IMR-90 (cell line): Measurements from ENCODE around the gene ALKBH6. TPM values are rescaled to one million over a fixed set of nuclear protein-coding genes. Genes with fewer than 3 reads are reported as not detected.

ENCODE experiments used
- ATAC-seq: fragments of 200-7000 bp; cut with Tn5 transposase; 2 replicates; pipeline ENCODE4 v1.9.1; 2020; ENCODE audit warnings: low read depth, mild to moderate bottlenecking, moderate library complexity
- BruUV-seq: library from RNA; stranded (reverse); fragments of 400-500 nt; replicated peaks from 2 replicates; lab custom pipeline; 2021; lab: Mats Ljungman, UMichigan
- CTCF ChIA-PET: fragments of 300-600 bp; formaldehyde crosslinking; extraction: SDS; loops from one replicate; lab custom pipeline; 2021; ENCODE audit warnings: antibody characterized with exemption; lab: Yijun Ruan, JAX
- POLR2A ChIA-PET: fragments of 300-600 bp; sonication (Branson Sonifier 250); formaldehyde crosslinking; loops from one replicate; lab custom pipeline; 2022; ENCODE audit warnings: antibody characterized with exemption; ENCODE audit not compliant: unreplicated experiment; lab: Charles Lee
- DNase-seq: peaks from one replicate; pipeline ENCODE4 v3.0.0; 2013
- H2AFZ ChIP-seq: replicated peaks from 2 replicates; pipeline ENCODE3; 2013; ENCODE audit warnings: low read length, mild to moderate bottlenecking; ENCODE audit not compliant: poor library complexity
- H2AK5ac ChIP-seq: 2 replicates; pipeline ENCODE4 v1.6.1; 2013; ENCODE audit warnings: low read depth, low read length, inconsistent platforms
- H2AK9ac ChIP-seq: replicated peaks from 2 replicates; pipeline ENCODE3; 2013; ENCODE audit warnings: mild to moderate bottlenecking, low read depth, low read length, moderate library complexity; ENCODE audit not compliant: poor library complexity
- H2BK120ac ChIP-seq: 2 replicates; pipeline ENCODE4 v1.6.1; 2013; ENCODE audit warnings: low read depth, low read length, inconsistent platforms
- H2BK15ac ChIP-seq: 3 replicates; pipeline ENCODE4 v1.6.1; 2013; ENCODE audit warnings: low read depth, low read length, inconsistent platforms
- H2BK20ac ChIP-seq: 2 replicates; pipeline ENCODE4 v1.6.1; 2013; ENCODE audit warnings: low read depth, mild to moderate bottlenecking, inconsistent platforms, low read length, moderate library complexity
- H2BK5ac ChIP-seq: 2 replicates; pipeline ENCODE4 v1.6.1; 2013; ENCODE audit warnings: mild to moderate bottlenecking, low read depth, low read length, inconsistent platforms; ENCODE audit not compliant: poor library complexity, severe bottlenecking
- H3K14ac ChIP-seq: replicated peaks from 2 replicates; pipeline ENCODE4 v1.6.1; 2013; ENCODE audit warnings: low read depth, low read length, inconsistent platforms
- H3K18ac ChIP-seq: 2 replicates; pipeline ENCODE4 v1.6.1; 2013; ENCODE audit warnings: low read depth, low read length, control low read depth
- H3K23ac ChIP-seq: 2 replicates; pipeline ENCODE4 v1.6.1; 2013; ENCODE audit warnings: low read depth, low read length, inconsistent platforms
- H3K27ac ChIP-seq: 2 replicates; pipeline ENCODE4 v1.5.1; 2013; ENCODE audit warnings: mild to moderate bottlenecking, control low read depth, low read length; ENCODE audit not compliant: insufficient read depth
- H3K27me3 ChIP-seq: 2 replicates; pipeline ENCODE4 v1.6.1; 2013; ENCODE audit warnings: low read length; ENCODE audit not compliant: control insufficient read depth, insufficient read depth
- H3K36me3 ChIP-seq: 2 replicates; pipeline ENCODE4 v1.6.1; 2013; ENCODE audit warnings: low read length, mixed read lengths; ENCODE audit not compliant: control insufficient read depth, insufficient read depth
- H3K4ac ChIP-seq: 2 replicates; pipeline ENCODE4 v1.6.1; 2013; ENCODE audit warnings: low read depth, low read length, inconsistent platforms
- H3K4me1 ChIP-seq: 2 replicates; pipeline ENCODE4 v1.6.1; 2013; ENCODE audit warnings: low read length, mixed read lengths; ENCODE audit not compliant: control insufficient read depth, insufficient read depth
- H3K4me2 ChIP-seq: 2 replicates; pipeline ENCODE4 v1.6.1; 2013; ENCODE audit warnings: low read depth, mild to moderate bottlenecking, control low read depth, low read length, moderate library complexity
- H3K4me3 ChIP-seq: 2 replicates; pipeline ENCODE4 v1.5.1; 2013; ENCODE audit warnings: low read depth, mild to moderate bottlenecking, control low read depth, low read length, moderate library complexity; ENCODE audit not compliant: insufficient read depth
- H3K56ac ChIP-seq: 2 replicates; pipeline ENCODE4 v1.6.1; 2013; ENCODE audit warnings: low read length, inconsistent platforms; ENCODE audit not compliant: insufficient read depth; ENCODE audit errors: extremely low read depth
- H3K79me1 ChIP-seq, 2 experiments: 2 replicates each; pipeline ENCODE4 v1.6.1; 2013; ENCODE audit warnings: low read length in 2 of 2, inconsistent platforms in 1 of 2, low read depth in 1 of 2
- H3K9ac ChIP-seq: 2 replicates; pipeline ENCODE4 v1.6.1; 2013; ENCODE audit warnings: low read depth, low read length, control low read depth
- H3K9me1 ChIP-seq: 2 replicates; pipeline ENCODE4 v1.6.1; 2013; ENCODE audit warnings: low read length, inconsistent platforms; ENCODE audit not compliant: insufficient read depth
- H3K9me3 ChIP-seq: 2 replicates; pipeline ENCODE4 v1.6.1; 2013; ENCODE audit warnings: low read length; ENCODE audit not compliant: control insufficient read depth, insufficient read depth
- H4K20me1 ChIP-seq: 2 replicates; pipeline ENCODE4 v1.6.1; 2013; ENCODE audit warnings: low read length, inconsistent platforms; ENCODE audit not compliant: insufficient read depth
- H4K5ac ChIP-seq: 2 replicates; pipeline ENCODE4 v1.6.1; 2013; ENCODE audit warnings: mild to moderate bottlenecking, low read depth, low read length, control low read depth
- H4K8ac ChIP-seq, 2 experiments: 2 replicates each; pipeline ENCODE4 v1.6.1; 2013; ENCODE audit warnings: low read depth in 2 of 2, low read length in 2 of 2, control low read depth in 1 of 2, inconsistent platforms in 1 of 2
- H4K91ac ChIP-seq: 2 replicates; pipeline ENCODE4 v1.6.1; 2013; ENCODE audit warnings: low read depth, low read length, inconsistent platforms; ENCODE audit not compliant: insufficient read depth
- CEBPB ChIP-seq: IDR thresholded peaks from 2 replicates; pipeline ENCODE4 v1.6.1; 2012; ENCODE audit warnings: low read depth, low read length, improper control_type of control experiment
- CHD1 ChIP-seq: IDR thresholded peaks from 2 replicates; pipeline ENCODE4 v1.6.1; 2012; ENCODE audit warnings: low read depth, low read length, improper control_type of control experiment
- FOS ChIP-seq: fragments of 150-350 bp; IDR thresholded peaks from 2 replicates; pipeline ENCODE4 v1.6.1; 2016; ENCODE audit warnings: low read depth, low read length
- MAFK ChIP-seq: IDR thresholded peaks from 2 replicates; pipeline ENCODE4 v1.6.1; 2012; ENCODE audit warnings: low read depth, low read length, improper control_type of control experiment
- POLR2A ChIP-seq: IDR thresholded peaks from 2 replicates; pipeline ENCODE4 v1.6.1; 2012; ENCODE audit warnings: mild to moderate bottlenecking, low read depth, low read length
- RCOR1 ChIP-seq: IDR thresholded peaks from 2 replicates; pipeline ENCODE4 v1.6.1; 2012; ENCODE audit warnings: mild to moderate bottlenecking, low read length, improper control_type of control experiment; ENCODE audit not compliant: insufficient replicate concordance
- RFX5 ChIP-seq: IDR thresholded peaks from 2 replicates; pipeline ENCODE4 v1.8.0; 2012; ENCODE audit warnings: low read depth, mild to moderate bottlenecking, low read length, moderate library complexity
- SMC3 ChIP-seq: fragments of 150-350 bp; IDR thresholded peaks from 2 replicates; pipeline ENCODE4 v1.6.1; 2016; ENCODE audit warnings: low read depth, mild to moderate bottlenecking, antibody characterized with exemption, low read length, moderate library complexity
- WGBS, 2 experiments: methylation state at CpG; one replicate each; pipeline versions ENCODE4 v1.1.5 to v1.1.7; 2013; ENCODE audit warnings: missing lambda C conversion rate in 2 of 2; ENCODE audit not compliant: insufficient read length in 1 of 2; ENCODE audit errors: extremely low coverage in 2 of 2; 5-methylcytosine and 5-hydroxymethylcytosine counted together
- dilution Hi-C: fragments of 300-500 bp; cut with HindIII; formaldehyde crosslinking; loops from one replicate; pipeline ENCODE4 v1.14.3; 2018; ENCODE audit warnings: low sequenced_read_pairs; ENCODE audit not compliant: unreplicated experiment
- in situ Hi-C: fragments of 300-500 bp; cut with MboI; formaldehyde crosslinking; loops from 3 replicates; pipeline ENCODE4 v1.14.3; 2019; ENCODE audit warnings: low sequenced_read_pairs, inconsistent platforms, mixed read lengths
- intact Hi-C: fragments of 100-400 bp; cut with micrococcal nuclease; formaldehyde crosslinking; loops from 2 replicates; pipeline ENCODE4 v1.10.0; 2022
- polyA plus RNA-seq, 3 experiments: library from polyadenylated mRNA; depleted of rRNA; stranded (reverse); fragments of >200 nt; gene quantifications; 2 replicates each; pipeline ENCODE4 v1.2.3, GENCODE V29; 2012; ENCODE audit warnings: low replicate concordance in 1 of 3
- total RNA-seq: library from RNA; depleted of rRNA; stranded (reverse); fragments of >200 nt; gene quantifications from 2 replicates; pipeline ENCODE4 v1.2.3, GENCODE V29; 2012
- TF ChIP-seq, protein P1 (sequence below): conservative IDR thresholded peaks from 2 replicates; pipeline ENCODE4 v1.5.1; 2012; ENCODE audit warnings: mild to moderate bottlenecking, low read depth, low read length, improper control_type of control experiment

Gene ALKBH6
- total and polyA plus RNA-seq, 2 of the 4 experiments (the other 2 are of a cell fraction), result 12.9 to 38.7 TPM

DNA sequence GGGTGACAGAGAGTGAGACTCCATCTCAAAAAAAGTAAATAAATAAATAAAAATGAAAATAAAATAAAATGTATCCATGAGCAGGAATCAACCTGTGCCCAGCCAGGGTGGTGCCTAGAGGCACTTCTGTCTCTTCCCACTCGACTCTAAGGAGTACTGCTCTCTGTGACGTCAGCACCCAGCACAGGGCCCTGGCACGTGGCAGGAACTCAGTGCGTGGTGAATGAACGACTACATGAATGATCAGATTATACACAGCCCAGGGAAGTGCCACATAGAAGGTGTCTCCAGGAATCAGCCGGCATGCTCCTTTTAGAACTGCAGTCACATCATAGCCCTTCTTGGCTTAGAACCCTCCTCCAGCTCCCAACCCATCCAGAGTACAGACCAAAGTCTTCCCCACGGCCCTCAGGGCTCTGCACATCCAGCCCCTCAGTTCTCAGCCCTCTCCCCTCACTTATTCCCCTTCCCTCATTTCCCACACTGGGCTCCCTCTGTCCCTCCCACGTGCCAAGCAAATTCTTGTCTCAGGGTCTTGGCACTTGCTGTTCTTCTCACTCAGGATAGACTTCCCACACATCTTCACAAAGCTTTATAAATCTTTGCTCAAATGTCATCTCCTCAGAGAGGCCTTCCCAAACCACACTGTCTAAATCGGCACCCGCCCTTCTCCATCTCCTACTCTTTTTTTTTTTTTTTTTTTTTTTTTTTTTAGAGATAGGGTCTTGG lies 14.5 kb upstream of the ALKBH6 start:
- Histone ChIP-seq H3K79me1 (peaks cover 0 to 28% of the 10 kb centered on the region in 2 experiments; a peak in 3 of 4 replicates), H3K23ac (no peak overlapping the region), H3K27me3 (no peaks in the 10 kb centered on the region), H2BK15ac (no peak overlapping the region), H3K14ac (no peak overlapping the region), H3K18ac (no peak overlapping the region), H3K27ac (no peak overlapping the region), H2BK20ac (no peak overlapping the region), H4K91ac (no peak overlapping the region), H2BK5ac (no peak overlapping the region), H3K4ac (no peak overlapping the region), H3K4me2 (no peak overlapping the region), H2AK9ac (no peak overlapping the region), H3K9me3 (no peaks in the 10 kb centered on the region), H2BK120ac (no peak overlapping the region), H3K9me1 (0 out of 2 replicates have a peak, but pooled peaks cover 6% of the 10 kb centered on the region), H3K4me1 (peaks cover 5% of the 10 kb centered on the region; the same call in 1 of the 2 replicates), H2AFZ (no peak overlapping the region), H3K9ac (no peak overlapping the region), H3K36me3 (peaks cover 46% of the 10 kb centered on the region), H3K4me3 (no peak overlapping the region), H3K56ac (no peak overlapping the region), H2AK5ac (no peak overlapping the region), H4K8ac (no peak overlapping the region), H4K5ac (no peak overlapping the region), H4K20me1 (no peaks in the 10 kb centered on the region; the same call in 1 of the 2 replicates)
- no peak for TF ChIP-seq SMC3
- no peak for TF ChIP-seq RFX5
- TF ChIP-seq CEBPB, result no peak
- TF ChIP-seq CHD1, result no peak
- no peak for TF ChIP-seq FOS
- TF ChIP-seq, protein P1, sequence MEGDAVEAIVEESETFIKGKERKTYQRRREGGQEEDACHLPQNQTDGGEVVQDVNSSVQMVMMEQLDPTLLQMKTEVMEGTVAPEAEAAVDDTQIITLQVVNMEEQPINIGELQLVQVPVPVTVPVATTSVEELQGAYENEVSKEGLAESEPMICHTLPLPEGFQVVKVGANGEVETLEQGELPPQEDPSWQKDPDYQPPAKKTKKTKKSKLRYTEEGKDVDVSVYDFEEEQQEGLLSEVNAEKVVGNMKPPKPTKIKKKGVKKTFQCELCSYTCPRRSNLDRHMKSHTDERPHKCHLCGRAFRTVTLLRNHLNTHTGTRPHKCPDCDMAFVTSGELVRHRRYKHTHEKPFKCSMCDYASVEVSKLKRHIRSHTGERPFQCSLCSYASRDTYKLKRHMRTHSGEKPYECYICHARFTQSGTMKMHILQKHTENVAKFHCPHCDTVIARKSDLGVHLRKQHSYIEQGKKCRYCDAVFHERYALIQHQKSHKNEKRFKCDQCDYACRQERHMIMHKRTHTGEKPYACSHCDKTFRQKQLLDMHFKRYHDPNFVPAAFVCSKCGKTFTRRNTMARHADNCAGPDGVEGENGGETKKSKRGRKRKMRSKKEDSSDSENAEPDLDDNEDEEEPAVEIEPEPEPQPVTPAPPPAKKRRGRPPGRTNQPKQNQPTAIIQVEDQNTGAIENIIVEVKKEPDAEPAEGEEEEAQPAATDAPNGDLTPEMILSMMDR, result no peak
- TF ChIP-seq MAFK, result no peak
- TF ChIP-seq POLR2A, result no peak
- TF ChIP-seq RCOR1, result no peak
- in situ Hi-C loops, result no loop called here
- intact Hi-C loops, result no loop called here
- no TSS peak for BruUV-seq
- ATAC-seq (no peak), DNase-seq (no peak)
- dilution Hi-C loops, result no loop called here
- ChIA-PET CTCF (interaction anchor here (0.6 kb wide), 1 partner anchor 230 kb away, joined by 3 read pairs; no protein-coding TSS in a partner anchor), POLR2A (no interaction called here)
- WGBS, 2 experiments, result 88% methylated on average over 3 of the region's 10 CpGs; no CpG with 5 or more reads in 1 of the 2 experiments
